GM21529 (cell line): ENCODE data around the gene OR1B1.
"Not testable (repeated sequence)": the region's sequence is repeated elsewhere in the genome, so short reads cannot be mapped to it uniquely, and the experiment has no call there.

ENCODE experiments used
- ATAC-seq: cut with Tn5 transposase; IDR thresholded peaks from one replicate; pipeline ENCODE4 v1.9.1; 2021; ENCODE audit not compliant: unreplicated experiment

OR1B1 gene

DNA sequence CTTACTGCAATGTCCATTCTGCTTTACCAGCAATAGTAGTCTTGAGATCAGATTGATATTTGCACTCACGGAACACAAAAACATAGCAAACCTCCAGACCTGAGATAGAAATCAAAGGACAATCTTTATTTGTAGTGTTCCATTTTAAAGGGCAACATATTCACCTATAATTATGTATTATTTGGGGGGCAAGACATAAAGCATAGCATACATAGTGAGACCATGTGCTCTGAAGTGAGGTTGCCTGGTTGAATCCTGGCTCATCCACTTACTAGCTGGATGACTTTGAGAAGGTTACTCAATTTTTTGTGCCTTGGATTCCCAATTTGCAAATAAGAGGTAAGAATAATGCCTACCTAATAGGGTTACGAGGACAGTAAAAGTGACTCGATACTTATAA lies at the start of gene OR1B1:
Gene OR1B1 (minus strand): TSS at position 101 of the 400 bp plus-strand sequence.
- ATAC-seq, result no peak

DNA sequence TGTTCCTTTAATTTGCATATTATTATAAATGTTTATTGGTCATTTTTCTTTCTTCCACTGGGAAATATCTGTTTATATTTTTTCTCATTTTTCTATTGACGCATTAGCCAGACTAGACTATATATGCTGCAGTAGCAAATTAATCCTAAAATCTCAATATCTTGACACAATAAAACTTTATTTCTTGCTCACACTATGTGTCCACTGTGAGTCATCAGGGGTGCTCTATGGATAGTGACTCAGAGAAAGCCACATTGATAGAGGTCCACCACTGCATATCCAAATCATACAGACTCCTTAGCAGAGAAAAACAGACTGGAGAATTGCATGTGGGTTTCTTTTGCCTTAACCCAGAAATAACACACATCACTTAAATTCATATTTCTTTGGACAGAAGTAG lies 38.3 kb upstream of the OR1B1 start:
- no peak for ATAC-seq

DNA sequence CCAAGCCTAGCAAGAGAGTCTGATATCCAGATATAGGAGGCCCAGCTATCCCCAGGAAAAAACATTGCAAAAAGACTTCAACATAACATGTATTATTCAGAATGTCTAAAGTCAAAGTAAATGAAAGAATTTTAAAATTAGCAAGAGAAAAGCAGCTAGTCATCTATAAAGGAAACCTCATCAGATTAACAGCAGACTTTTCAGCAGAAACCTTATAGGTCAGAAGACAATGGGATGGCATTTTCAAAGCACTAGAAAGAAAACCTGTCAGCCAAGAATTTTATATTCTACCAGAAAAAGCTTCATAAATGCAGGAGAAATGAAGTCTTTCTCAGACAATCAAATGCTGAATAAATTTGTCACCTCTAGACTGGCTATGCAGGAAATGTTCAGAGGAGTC lies 27.4 kb upstream of the OR1B1 start:
- no peak for ATAC-seq

DNA sequence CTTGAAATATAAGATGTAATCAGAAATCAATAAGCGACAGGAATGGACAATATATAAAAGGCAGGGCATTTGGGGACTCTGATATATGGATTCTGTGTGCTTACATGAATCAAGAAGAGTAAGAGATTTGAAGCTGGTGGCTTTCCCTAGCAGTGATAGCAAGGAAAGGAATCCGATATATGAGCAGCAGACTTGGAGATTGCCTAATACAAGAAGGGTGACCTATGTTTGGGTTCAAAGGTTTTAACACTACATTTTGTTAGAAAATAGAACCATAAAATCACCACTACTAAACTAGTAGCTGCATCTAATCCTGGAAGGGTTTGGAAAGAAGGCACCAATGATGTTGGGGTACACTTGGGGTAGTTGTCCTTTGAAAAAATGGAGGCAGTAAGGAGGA lies 15.1 kb upstream of the OR1B1 start:
- no peak for ATAC-seq

DNA sequence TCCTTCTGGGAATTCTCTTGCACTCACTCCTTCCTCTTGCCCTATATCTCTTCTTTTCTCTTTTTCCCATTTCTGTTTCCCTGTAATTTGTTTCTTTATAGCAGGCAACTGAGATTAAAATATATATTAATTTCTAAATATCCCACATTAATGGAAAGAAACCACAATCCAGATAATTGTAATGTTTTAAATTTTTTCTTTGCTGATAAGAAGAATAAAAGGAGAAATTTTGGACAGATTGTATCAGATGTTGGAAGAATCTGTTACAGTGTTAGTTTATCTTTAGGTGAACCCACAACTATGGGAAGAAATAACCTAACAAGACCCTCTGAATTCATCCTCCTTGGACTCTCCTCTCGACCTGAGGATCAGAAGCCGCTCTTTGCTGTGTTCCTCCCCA lies 4.0 kb upstream of the OR1B1 start, which contains the start of gene OR1L1:
Gene OR1L1 (plus strand): TSS at position 301 of the 400 bp plus-strand sequence. CDS start 0 bp downstream, at position 301.
- no peak for ATAC-seq

DNA sequence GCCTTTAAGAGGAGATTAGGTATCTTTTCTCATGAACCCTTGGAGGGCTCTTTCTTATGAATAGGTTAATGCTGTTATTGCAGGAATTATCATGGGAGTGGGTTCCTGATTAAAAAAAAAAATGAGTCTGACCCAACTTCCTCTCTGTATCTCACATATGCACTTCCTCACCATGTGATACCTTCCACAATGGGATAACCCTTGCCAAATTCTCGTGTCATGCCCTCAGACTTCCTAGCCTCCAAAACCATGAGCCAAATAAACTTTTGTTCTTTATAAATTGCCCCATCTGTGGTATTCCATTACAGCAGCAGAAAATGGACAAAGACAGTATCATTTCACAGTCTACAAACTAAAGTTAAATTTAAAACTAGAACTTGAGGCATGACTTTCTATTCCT lies 1.0 kb downstream of the OR1B1 start:
- ATAC-seq, result no peak

DNA sequence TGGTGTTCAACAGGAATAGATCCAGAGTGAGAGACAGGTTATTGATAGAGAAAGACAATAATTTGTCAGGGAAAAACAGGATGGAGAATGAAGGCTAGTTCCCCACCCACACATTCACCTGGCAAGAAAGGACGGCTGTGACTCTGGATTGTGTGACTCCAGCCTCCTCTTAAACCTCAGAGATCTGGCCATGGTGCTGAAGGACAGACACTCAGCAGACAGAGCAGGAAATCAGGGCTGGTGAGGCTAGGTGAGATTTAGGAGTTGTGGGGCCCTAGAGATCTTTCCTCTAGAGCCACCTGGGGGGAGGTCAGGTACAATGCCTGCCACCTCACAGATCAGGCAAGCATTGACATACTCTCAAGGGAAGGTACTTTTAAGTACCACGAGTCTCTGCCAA lies 15.2 kb downstream of the OR1B1 start:
- no peak for ATAC-seq

DNA sequence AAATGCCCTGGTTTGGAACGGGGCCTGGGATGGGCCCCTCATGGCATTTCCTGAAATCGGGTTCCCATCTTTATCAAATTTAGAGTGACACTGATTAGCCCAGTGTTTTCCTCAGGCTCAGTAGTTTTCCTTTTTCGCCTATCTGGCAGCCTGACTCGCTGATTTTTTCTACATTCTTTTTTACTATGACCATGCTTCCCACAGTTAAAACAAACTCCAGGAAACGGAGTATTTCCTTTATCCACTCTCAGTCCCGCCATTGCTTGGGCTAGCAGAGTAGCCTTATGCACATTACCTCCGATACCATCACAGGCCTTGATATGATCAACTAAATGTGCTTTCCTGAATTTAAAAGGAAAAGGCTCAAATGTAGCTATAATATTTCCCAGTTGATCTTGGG lies 37.4 kb downstream of the OR1B1 start:
- no peak for ATAC-seq

DNA sequence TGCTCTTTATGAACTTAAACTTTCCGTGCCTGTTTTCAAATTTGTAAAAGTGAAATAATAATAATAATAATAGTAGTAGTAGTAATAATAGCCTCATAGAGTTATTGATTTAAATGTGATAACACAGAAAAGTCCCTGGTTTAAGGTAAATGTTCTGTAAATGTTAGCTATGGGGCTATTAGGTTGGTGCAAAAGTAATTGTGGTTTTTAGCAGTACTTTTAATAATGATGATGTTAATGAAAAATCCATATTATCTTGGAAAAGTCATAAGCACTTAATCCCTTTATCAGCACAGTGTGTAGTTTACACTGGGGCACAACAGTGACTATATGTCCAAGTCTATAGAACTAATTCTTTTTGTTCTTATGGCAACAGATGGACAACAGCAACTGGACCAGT lies 43.1 kb downstream of the OR1B1 start, which contains the start of gene OR1Q1:
Gene OR1Q1 (plus strand): TSS at position 377 of the 400 bp plus-strand sequence. CDS start 0 bp downstream, at position 377.
- no peak for ATAC-seq

DNA sequence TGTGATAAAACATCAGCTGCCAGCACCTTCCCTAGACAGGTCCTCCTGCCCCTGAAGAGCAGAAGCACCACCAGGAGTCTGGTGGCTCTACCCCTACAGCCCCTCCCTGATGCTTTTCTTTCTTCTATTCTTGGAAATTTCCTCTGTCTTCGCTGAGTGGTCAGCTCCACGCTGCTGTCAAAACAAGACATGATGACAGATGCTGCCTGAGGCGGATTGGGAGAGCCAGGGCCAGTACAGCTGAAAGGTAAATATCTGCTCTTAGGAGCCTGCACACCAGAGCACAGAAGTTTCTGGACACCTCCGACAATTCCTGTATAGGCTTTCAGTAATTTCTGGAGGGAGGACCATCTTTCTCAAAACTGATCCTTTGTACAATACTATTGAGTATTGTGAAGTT lies 47.6 kb downstream of the OR1B1 start:
- no peak for ATAC-seq

DNA sequence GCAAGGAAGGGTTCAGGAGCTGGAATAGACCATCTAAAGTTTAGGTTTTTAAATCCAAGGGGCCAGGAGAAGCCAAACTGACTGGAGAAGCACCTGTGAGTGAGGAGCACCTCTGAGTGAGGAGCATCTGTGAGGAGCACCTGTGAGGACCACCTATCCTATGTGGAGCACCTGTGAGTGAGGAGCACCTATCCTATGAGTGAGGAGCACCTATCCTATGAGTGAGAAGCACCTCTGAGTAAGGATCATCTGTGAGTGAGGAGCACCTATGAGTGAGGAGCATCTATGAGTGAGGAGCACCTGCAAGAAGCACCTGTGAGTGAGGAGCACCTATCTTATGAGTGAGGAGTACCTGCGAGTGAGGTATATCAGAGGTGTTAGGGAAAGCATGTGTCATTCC lies 50.8 kb downstream of the OR1B1 start:
- no peak for ATAC-seq

DNA sequence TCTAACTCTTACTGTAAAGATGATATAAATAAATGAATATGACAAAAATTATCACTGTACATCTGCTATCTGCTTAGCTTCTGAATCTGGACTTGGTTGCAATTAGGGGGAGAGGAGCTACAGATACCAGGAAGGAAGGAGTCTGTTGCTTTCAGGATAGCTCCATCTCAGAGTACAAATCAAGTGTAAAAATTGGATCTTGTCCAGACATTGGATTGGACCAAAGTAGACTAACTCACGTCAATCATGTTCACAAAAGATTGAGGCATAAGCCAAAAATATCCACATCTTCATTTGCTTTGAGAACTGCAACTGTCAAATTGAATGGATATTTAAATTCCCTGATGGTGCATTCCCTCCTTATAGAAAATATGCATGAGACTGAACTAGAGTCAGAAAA lies 51.7 kb downstream of the OR1B1 start:
- ATAC-seq, result no peak

DNA sequence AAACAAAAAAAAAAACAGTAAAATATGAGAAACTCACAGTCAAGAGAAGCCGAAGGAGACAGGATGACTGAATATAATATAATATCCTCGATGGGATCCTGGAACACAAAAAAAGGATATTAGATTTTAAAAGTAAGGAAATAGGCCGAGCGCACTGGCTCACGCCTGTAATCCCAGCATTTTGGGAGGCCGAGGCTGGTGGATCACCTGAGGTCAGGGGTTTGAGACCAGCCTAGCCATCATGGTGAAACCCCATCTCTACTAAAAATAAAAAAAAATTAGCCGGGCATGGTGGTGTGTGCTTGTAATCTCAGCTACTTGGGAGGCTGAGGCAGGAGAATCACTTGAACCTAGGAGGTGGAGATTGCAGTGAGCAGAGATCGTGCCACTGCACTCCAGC lies 74.1 kb downstream of the OR1B1 start, which contains the start of gene OR1L8:
Gene OR1L8 (minus strand): TSS at position 101 of the 400 bp plus-strand sequence. CDS start 14,907 bp downstream, outside the sequence.
- ATAC-seq, result not testable (repeated sequence)

DNA sequence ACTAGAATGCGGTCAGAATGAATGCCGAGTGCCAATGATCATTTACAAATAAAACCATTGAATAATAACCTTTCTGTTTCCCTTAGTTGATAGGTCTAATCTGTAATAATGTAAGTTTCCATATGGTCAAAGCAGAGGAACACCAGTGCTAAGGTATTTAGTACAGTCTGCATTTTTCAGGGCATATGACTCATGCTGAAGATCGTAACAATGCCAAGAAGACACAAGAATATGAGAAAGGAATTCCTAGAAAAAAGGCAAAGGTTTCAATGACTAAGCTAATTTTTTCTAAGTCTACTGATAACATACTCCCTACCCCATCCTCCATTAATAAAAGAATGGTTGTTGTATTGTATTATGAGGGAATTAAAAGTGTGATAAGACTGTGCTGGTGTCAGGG lies 77.1 kb downstream of the OR1B1 start:
- no peak for ATAC-seq

DNA sequence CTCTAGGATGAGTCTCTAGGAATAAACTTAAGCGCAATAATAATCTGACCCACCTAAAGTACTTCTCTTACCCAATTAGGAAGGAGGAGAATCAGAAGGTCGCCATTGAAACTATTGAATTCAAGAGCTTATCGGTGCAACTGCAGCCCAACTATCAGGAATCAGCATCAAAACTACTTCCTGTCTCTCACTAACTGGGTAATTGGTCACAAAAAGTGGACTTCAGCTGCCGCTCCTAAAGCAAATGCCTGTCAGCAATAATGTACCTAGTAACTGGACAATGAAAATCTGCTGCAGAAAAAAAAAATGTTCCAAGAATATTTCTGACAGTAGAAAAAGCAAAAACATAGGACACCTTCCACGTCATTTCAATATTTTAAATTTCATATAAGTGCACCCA lies 77.6 kb downstream of the OR1B1 start:
- ATAC-seq, result no peak
